ENCODE measurements around the gene MAML2. TPM values are rescaled to one million over a fixed set of nuclear protein-coding genes. Genes with fewer than 3 reads are reported as not detected.

Gene MAML2
- total and polyA plus RNA-seq, 2 of the 13 experiments (the other 11 are each of a cell fraction or from before 2014, with no cell fraction given) = 2.3 to 25.9 TPM

GRCh38 chr11:96390488-96390792, 47.4 kb upstream of the MAML2 start (continued):
- TF ChIP-seq, protein P1, sequence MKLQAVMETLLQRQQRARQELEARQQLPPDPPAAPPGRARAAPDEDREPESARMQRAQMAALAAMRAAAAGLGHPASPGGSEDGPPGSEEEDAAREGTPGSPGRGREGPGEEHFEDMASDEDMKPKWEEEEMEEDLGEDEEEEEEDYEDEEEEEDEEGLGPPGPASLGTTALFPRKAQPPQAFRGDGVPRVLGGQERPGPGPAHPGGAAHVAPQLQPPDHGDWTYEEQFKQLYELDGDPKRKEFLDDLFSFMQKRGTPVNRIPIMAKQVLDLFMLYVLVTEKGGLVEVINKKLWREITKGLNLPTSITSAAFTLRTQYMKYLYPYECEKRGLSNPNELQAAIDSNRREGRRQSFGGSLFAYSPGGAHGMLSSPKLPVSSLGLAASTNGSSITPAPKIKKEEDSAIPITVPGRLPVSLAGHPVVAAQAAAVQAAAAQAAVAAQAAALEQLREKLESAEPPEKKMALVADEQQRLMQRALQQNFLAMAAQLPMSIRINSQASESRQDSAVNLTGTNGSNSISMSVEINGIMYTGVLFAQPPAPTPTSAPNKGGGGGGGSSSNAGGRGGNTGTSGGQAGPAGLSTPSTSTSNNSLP (IDR thresholded peaks at IDR 0.05; ENCODE audit: low read depth, low read length) = no peak

DNA sequence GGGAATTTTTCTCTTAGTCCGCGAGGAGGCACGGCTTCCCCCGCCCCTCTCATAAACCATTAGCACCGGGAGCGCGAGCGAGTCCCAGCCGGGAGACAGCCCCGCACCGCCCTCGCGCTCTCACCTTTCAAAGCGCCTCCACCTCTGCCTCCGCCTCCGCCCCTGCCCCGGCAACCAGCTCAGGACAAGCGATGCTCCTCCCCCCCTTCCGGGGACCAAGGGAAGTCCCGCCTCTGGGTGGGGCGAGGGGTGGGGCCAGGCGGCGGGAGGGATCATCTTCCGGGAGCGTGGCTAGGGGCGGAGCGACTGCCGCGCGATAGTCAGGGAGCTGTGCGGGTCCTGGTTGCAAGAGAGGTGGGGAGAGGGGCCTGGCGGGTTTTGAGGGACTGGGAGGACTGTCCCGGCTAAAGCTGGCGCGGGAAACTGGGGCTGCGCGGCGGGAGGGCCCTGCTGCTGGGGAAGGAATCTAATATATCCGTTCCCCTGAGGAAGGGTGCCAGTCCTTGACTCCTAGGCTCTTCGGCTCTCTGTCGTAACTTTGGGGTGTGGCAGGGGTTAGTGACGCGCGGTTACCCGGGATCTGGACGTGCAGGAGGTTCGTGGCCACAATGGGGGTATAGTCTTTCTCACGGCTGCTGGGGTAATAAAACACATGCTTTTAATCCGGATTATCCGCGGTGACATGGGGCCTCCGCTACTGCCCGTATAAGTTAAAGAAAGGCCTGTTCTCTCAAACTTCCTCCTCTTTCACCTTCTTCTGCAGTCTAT, 46.9 kb upstream of the MAML2 start, which contains the start of the genes CCDC82 and JRKL:
Gene CCDC82 (minus strand): TSS at position 193 of the 768 bp plus-strand sequence. CDS start 5,165 bp downstream, outside the sequence.
Gene JRKL (plus strand): TSS at position 294 of the 768 bp plus-strand sequence. CDS start 637 bp downstream, outside the sequence.
- FAIRE-seq (no peak), ATAC-seq (peak; percentile 97), DNase-seq (ENCODE audit: low spot score) (peak; percentile 91)
- Histone ChIP-seq H3K4me3 (replicated peaks in 1 of 3; ENCODE audit: insufficient read depth in 1 of 3, low read depth in 2 of 3, low read length in 3 of 3) (peak within 1 kb of the TSS; percentile 79 to 81 (median 80)), H2AFZ (ENCODE audit: low read length) (no peak within 1 kb of the TSS), H3K36me3 (replicated peaks in 1 of 2; ENCODE audit: control insufficient read depth in 1 of 2, insufficient read depth in 2 of 2, low read length in 2 of 2) (0 out of 5 replicates have a peak, but pooled peaks cover 0 to 3% of the 10 kb centered on the region in 2 experiments), H3K79me2 (ENCODE audit: insufficient read depth, low read length) (peaks cover 41% of the 10 kb centered on the region), H3K4me1 (ENCODE audit: insufficient read depth, low read length) (peaks cover 51% of the 10 kb centered on the region), H3K27ac (ENCODE audit: extremely low read length, insufficient read depth, low read length) (peak within 1 kb of the TSS; percentile 78), H3K9ac (ENCODE audit: insufficient read depth, low read depth, low read length) (peak within 1 kb of the TSS; percentile 92), H3K27me3 (ENCODE audit: control insufficient read depth in 1 of 2, insufficient read depth in 2 of 2, low read length in 2 of 2) (no peaks in the 10 kb centered on the region), H4K20me1 (ENCODE audit: insufficient read depth, low read length) (no peaks in the 10 kb centered on the region), H3K9me3 (ENCODE audit: low read length) (peaks cover 11% of the 10 kb centered on the region; the same call in 1 of the 2 replicates), H3K4me2 (ENCODE audit: low read depth, low read length) (peak within 1 kb of the TSS; percentile 96)
- POLR2A ChIA-PET = interaction anchor here (0.6 to 2.5 kb wide), 20 partner anchors 10 to 1321 kb away, joined by 3 to 25 read pairs (median 4); partner anchors contain the start of genes CEP57, FAM76B, MAML2 and MTMR2
- intact Hi-C loops (cut with micrococcal nuclease; ENCODE audit: unreplicated experiment) = loop anchor here (1.0 kb wide), 2 partner anchors 376 to 601 kb away; partner anchors contain the start of gene FAM76B
- 7% methylated on average over 11 of the region's 53 CpGs for WGBS (ENCODE audit: low lambda C conversion rate)
- CTCF ChIA-PET (ENCODE audit: low intra/inter-chr PET ratio, low total read pairs) = no interaction called here
- in situ Hi-C loops (cut with HindIII; ENCODE audit: extremely low pct_ligation_motif_present, low pct_unique_long_range_greater_than_20kb) = loop anchor here (10.0 kb wide), 1 partner anchor 555 kb away; no protein-coding TSS in a partner anchor
- BruUV-seq (replicated peaks) = no TSS peak
- TF ChIP-seq RCOR2 (CRISPR knock-in tag; IDR thresholded peaks at IDR 0.05) (no peak), RBM39 (IDR thresholded peaks at IDR 0.05; ENCODE audit: low read depth, low read length, poor library complexity, severe bottlenecking) (peak; percentile 78), ZNF605 (CRISPR knock-in tag; IDR thresholded peaks at IDR 0.05) (peak; percentile 27; the same call in 1 of the 2 replicates), POGZ (CRISPR knock-in tag; IDR thresholded peaks at IDR 0.05) (peak; percentile 93), GATAD2A (CRISPR knock-in tag; IDR thresholded peaks at IDR 0.05) (no peak), ZFP82 (CRISPR knock-in tag; IDR thresholded peaks at IDR 0.05; ENCODE audit: borderline replicate concordance) (peak; percentile 85; the same call in 1 of the 2 replicates), KDM6A (CRISPR knock-in tag; IDR thresholded peaks at IDR 0.05; ENCODE audit: low read depth) (no peak), ZGPAT (CRISPR knock-in tag; IDR thresholded peaks at IDR 0.05) (peak; percentile 70; the same call in 1 of the 2 replicates), JUN (CRISPR knock-in tag; IDR thresholded peaks at IDR 0.05) (no peak), PRPF4 (IDR thresholded peaks at IDR 0.05; ENCODE audit: low read depth, low read length, poor library complexity, severe bottlenecking) (no peak), FOSL1 (CRISPR knock-in tag; IDR thresholded peaks at IDR 0.05; ENCODE audit: borderline replicate concordance) (no peak), EED (CRISPR knock-in tag; IDR thresholded peaks at IDR 0.05) (0 out of 2 replicates have a peak, but pooled peaks have one; percentile 55)
- TF ChIP-seq, protein P2, sequence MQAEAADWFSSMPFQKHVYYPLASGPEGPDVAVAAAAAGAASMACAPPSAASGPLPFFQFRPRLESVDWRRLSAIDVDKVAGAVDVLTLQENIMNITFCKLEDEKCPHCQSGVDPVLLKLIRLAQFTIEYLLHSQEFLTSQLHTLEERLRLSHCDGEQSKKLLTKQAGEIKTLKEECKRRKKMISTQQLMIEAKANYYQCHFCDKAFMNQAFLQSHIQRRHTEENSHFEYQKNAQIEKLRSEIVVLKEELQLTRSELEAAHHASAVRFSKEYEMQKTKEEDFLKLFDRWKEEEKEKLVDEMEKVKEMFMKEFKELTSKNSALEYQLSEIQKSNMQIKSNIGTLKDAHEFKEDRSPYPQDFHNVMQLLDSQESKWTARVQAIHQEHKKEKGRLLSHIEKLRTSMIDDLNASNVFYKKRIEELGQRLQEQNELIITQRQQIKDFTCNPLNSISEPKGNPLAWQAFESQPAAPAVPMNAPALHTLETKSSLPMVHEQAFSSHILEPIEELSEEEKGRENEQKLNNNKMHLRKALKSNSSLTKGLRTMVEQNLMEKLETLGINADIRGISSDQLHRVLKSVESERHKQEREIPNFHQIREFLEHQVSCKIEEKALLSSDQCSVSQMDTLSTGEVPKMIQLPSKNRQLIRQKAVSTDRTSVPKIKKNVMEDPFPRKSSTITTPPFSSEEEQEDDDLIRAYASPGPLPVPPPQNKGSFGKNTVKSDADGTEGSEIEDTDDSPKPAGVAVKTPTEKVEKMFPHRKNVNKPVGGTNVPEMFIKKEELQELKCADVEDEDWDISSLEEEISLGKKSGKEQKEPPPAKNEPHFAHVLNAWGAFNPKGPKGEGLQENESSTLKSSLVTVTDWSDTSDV (CRISPR knock-in tag; IDR thresholded peaks at IDR 0.05) = 0 out of 2 replicates have a peak, but pooled peaks have one; percentile 0
- TF ChIP-seq, protein P3, sequence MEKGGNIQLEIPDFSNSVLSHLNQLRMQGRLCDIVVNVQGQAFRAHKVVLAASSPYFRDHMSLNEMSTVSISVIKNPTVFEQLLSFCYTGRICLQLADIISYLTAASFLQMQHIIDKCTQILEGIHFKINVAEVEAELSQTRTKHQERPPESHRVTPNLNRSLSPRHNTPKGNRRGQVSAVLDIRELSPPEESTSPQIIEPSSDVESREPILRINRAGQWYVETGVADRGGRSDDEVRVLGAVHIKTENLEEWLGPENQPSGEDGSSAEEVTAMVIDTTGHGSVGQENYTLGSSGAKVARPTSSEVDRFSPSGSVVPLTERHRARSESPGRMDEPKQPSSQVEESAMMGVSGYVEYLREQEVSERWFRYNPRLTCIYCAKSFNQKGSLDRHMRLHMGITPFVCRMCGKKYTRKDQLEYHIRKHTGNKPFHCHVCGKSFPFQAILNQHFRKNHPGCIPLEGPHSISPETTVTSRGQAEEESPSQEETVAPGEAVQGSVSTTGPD (CRISPR knock-in tag; IDR thresholded peaks at IDR 0.05) = no peak
